Raji (cell line): Measurements from ENCODE around the gene TOR2A.

Experiments
- POLR2A ChIP-seq: IDR thresholded peaks from 2 replicates; pipeline ENCODE4 v1.6.1; 2011; ENCODE audit warnings: low read depth, low read length, control low read depth; ENCODE audit not compliant: insufficient read depth

The TOR2A gene

DNA sequence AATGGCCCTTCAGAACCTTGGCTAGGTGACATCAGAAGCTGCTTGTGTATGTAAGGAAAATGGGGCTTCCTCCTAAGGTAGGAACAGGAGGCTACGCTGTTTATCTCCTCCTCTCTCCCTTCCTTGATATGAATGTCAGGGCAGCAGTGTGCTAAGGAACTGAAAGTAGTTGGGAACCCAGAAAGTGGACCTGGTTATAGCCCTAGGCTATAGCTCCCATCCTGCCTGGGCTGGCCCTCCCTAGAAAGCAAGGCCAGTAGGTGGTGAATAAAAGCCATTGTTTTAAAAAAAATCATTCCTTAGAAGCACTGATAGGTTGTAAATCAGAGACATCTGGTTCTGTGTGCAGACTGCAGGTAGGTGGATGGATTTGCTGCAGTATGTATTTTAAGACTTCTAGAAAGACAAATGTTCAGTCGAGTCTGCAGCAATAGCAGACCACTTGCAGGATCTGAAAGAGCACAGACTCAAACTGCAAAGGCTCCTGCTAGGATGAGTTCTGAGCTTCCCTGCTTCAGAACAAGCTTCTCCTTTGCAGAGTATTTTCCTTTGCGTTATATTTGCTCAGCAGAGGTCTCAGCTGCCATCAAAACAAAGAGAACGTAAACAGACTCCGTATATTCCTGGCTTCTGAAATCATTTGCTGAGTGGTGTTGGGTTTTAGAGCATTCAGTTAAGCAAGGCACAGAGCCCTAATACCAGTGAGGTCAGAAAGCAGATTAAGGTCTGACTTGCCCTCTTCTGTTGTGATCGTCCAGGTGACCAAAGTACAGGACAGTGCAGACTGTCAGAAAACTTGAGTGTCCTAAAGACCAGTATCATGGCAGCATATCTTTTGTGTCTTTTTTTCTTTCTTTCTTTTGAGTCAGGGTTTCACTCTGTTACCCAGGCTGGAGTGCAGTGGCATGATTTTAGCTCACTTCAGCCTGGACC, 48.4 kb downstream of the TOR2A start:
- no peak for TF ChIP-seq POLR2A

DNA sequence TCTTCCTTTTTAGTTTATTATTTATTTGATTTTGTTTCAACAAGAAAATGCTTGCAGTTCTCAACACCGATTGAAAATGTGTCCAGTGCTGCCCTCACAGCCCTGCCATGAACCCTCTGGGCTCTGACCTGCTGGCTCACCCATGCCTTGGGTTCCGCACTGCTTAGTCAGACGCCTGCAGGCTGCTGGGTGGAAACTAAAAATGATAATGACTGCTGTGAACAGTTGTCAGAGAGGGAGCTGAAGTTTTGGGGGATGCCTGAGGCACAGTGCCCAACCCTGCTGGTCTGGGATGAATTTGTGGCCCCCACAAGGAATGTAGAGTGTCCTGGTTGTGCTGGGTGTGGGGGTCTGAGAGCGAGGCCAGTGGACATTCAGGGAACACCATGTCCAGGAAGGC, 50.5 kb downstream of the TOR2A start:
- TF ChIP-seq POLR2A: no peak

DNA sequence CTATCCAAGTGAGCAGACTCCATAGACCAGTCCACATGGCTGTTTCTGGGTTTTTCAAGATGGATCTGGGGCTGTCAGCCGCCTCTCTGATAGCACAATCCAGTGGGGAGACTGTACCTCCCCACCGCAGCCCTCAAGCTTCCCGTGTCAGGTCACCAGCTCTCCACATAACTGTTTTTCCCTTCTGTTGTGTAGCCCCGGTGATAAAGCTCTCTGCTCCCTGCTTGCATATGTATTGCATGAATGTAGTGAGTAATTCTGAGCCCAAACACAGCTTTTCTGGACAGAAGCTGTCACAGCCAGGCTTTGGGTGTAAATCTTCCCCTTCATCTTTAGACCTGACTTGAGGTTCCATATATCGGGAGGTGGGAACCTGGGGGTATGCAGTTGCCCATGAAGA, 51.4 kb downstream of the TOR2A start:
- no peak for TF ChIP-seq POLR2A

DNA sequence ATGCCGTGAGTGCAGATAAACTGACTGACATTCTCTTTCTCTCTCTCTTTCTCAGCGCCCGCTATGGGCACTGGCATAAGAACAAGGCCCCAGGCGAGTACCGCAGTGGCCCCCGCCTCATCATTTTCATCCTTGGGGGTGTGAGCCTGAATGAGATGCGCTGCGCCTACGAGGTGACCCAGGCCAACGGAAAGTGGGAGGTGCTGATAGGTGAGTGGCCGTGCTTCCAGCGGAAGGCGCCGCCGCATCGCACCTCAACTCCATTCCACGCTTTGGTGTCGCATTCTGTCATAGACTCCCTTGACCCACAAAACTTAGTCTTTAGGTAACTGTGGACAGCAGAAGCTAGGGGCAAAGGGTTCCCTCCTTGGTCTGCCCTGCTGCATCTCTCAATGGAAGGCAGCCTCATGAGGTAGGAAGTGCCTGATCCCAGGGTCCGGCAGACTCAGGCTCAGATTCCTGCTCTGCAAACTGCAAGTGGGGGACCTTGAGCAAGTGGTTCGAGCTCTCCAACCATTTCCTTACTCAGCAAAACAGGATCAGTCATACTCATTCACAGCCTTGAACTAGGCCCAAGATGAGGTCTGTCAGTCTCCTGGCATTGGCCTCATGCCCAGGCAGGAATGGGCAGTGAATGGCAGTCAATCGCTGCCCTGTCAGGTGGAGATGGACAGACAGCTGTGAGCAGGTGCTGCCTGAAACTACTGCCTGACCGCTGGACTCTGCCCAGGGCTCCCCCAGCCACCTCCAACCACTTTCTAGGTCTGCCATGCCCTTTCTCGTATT, 52.5 kb downstream of the TOR2A start:
- no peak for TF ChIP-seq POLR2A
